Uterus (tissue), 2 donors: ENCODE results near the gene ATMIN.

Experiments
- POLR2A ChIP-seq, 2 donors: fragments of 450-650 bp; IDR thresholded peaks; one replicate each; pipeline ENCODE4 v1.6.1; 2016; ENCODE audit warnings: antibody characterized with exemption in 2 of 2, mild to moderate bottlenecking in 1 of 2, moderate library complexity in 1 of 2
- TF ChIP-seq, protein P1 (sequence below), 4 experiments: fragments of 200-600 bp in 2 of 4; fragments of 450-650 bp in 2 of 4; sonication (generic) in 2 of 4; IDR thresholded peaks; one replicate each; pipeline ENCODE4 v1.5.1; 2016 to 2019; ENCODE audit warnings: antibody characterized with exemption in 4 of 4, mild to moderate bottlenecking in 2 of 4, moderate library complexity in 1 of 4

GRCh38 chr16:80996688-80997138 lies 38.9 kb upstream of the ATMIN start:
- TF ChIP-seq POLR2A (IDR thresholded peaks at IDR 0.05) = no peak
- TF ChIP-seq, protein P1, sequence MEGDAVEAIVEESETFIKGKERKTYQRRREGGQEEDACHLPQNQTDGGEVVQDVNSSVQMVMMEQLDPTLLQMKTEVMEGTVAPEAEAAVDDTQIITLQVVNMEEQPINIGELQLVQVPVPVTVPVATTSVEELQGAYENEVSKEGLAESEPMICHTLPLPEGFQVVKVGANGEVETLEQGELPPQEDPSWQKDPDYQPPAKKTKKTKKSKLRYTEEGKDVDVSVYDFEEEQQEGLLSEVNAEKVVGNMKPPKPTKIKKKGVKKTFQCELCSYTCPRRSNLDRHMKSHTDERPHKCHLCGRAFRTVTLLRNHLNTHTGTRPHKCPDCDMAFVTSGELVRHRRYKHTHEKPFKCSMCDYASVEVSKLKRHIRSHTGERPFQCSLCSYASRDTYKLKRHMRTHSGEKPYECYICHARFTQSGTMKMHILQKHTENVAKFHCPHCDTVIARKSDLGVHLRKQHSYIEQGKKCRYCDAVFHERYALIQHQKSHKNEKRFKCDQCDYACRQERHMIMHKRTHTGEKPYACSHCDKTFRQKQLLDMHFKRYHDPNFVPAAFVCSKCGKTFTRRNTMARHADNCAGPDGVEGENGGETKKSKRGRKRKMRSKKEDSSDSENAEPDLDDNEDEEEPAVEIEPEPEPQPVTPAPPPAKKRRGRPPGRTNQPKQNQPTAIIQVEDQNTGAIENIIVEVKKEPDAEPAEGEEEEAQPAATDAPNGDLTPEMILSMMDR (IDR thresholded peaks at IDR 0.05) = no peak
